Thyroid gland (tissue), 4 donors: ENCODE results near the gene ZNF804B. TPM values are rescaled to one million over a fixed set of nuclear protein-coding genes. Genes with fewer than 3 reads are reported as not detected.

ENCODE experiments used
- DNase-seq, 2 donors: peaks; one replicate each; pipeline ENCODE4 v3.0.0-alpha.2; 2019
- H3K27ac ChIP-seq, 3 donors: fragments of 200-600 bp; sonication (generic); 1 replicate in 2 of 3; 2 replicates in 1 of 3; pipeline ENCODE4 v1.5.1; 2016 to 2019; ENCODE audit warnings: mild to moderate bottlenecking in 1 of 3, moderate library complexity in 1 of 3
- H3K27me3 ChIP-seq: fragments of 200-600 bp; sonication (generic); one replicate; pipeline ENCODE4 v1.5.1; 2019
- H3K36me3 ChIP-seq, 2 donors: fragments of 200-600 bp; sonication (generic); one replicate each; pipeline ENCODE4 v1.5.1; 2016 to 2019
- H3K4me1 ChIP-seq, 2 donors: fragments of 200-600 bp; sonication (generic); one replicate each; pipeline ENCODE4 v1.5.1; 2017 to 2019
- H3K4me3 ChIP-seq, 3 donors: fragments of 200-600 bp; sonication (generic); replicated peaks in 1 of 3; 1 replicate in 2 of 3; 2 replicates in 1 of 3; pipeline ENCODE4 v1.5.1; 2016; ENCODE audit warnings: mild to moderate bottlenecking in 1 of 3
- H3K9me3 ChIP-seq: fragments of 200-600 bp; sonication (generic); one replicate; pipeline ENCODE4 v1.5.1; 2017
- POLR2A ChIP-seq, 2 donors: fragments of 450-650 bp; IDR thresholded peaks; one replicate each; pipeline ENCODE4 v1.6.1; 2017; ENCODE audit warnings: antibody characterized with exemption in 2 of 2, mild to moderate bottlenecking in 2 of 2, moderate library complexity in 1 of 2
- WGBS, 2 donors: methylation state at CpG; one replicate each; pipeline ENCODE4 v1.1.5; 2017; 5-methylcytosine and 5-hydroxymethylcytosine counted together
- intact Hi-C: fragments of 100-400 bp; cut with DNase I; formaldehyde crosslinking; loops from one replicate; pipeline ENCODE4 v1.15.1; 2023
- total RNA-seq, 4 donors: library from RNA; depleted of rRNA; stranded (reverse); fragments of >200 nt; gene quantifications; one replicate each; pipeline ENCODE4 v1.2.3, GENCODE V29; 2016
- TF ChIP-seq, protein P1 (sequence below), 6 experiments: fragments of 200-600 bp in 3 of 6; fragments of 450-650 bp in 3 of 6; sonication (generic) in 3 of 6; IDR thresholded peaks; one replicate each; pipeline ENCODE4 v1.5.1; 2016 to 2019; ENCODE audit warnings: antibody characterized with exemption in 6 of 6, mild to moderate bottlenecking in 2 of 6, inconsistent platforms in 1 of 6, moderate library complexity in 1 of 6

The ZNF804B gene
- total RNA-seq, 4 donors from 2014 or later, result 18.3 to 49.1 (median 29.7) TPM

DNA sequence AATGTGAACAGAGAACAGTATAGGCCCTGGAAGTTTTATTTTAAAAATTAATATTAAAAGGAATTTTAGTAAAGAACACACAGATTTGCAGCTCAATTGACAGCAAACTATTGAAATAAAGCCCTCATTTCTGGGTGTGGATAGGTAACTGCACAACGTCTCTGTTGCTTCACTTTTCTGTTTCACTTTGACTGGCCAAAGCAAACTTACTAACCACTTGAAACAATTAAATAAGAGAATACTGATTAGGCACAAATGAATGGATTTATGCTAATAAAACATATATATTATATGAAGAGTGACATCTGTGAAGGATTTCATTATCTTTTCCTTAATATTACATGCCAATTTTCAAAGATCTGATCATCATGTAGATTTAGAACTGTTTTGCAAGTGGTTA lies 11.9 kb downstream of the ZNF804B start:
- no peak for DNase-seq
- no peak overlapping the region for H3K27ac ChIP-seq
- no peaks in the 10 kb centered on the region for H3K9me3 ChIP-seq
- 64 to 77% methylated on average over 1 of the region's 1 CpG for whole genome bisulfite sequencing, 2 donors
- intact Hi-C loops, result no loop called here
- TF ChIP-seq, protein P1, sequence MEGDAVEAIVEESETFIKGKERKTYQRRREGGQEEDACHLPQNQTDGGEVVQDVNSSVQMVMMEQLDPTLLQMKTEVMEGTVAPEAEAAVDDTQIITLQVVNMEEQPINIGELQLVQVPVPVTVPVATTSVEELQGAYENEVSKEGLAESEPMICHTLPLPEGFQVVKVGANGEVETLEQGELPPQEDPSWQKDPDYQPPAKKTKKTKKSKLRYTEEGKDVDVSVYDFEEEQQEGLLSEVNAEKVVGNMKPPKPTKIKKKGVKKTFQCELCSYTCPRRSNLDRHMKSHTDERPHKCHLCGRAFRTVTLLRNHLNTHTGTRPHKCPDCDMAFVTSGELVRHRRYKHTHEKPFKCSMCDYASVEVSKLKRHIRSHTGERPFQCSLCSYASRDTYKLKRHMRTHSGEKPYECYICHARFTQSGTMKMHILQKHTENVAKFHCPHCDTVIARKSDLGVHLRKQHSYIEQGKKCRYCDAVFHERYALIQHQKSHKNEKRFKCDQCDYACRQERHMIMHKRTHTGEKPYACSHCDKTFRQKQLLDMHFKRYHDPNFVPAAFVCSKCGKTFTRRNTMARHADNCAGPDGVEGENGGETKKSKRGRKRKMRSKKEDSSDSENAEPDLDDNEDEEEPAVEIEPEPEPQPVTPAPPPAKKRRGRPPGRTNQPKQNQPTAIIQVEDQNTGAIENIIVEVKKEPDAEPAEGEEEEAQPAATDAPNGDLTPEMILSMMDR (IDR thresholded peaks at IDR 0.05), result no peak
- TF ChIP-seq POLR2A (IDR thresholded peaks at IDR 0.05), result no peak
- peaks cover 17 to 23% of the 10 kb centered on the region in 2 donors for H3K4me1 ChIP-seq
- H3K4me3 ChIP-seq, result no peak overlapping the region
- no peaks in the 10 kb centered on the region for H3K36me3 ChIP-seq
- H3K27me3 ChIP-seq, result no peaks in the 10 kb centered on the region

DNA sequence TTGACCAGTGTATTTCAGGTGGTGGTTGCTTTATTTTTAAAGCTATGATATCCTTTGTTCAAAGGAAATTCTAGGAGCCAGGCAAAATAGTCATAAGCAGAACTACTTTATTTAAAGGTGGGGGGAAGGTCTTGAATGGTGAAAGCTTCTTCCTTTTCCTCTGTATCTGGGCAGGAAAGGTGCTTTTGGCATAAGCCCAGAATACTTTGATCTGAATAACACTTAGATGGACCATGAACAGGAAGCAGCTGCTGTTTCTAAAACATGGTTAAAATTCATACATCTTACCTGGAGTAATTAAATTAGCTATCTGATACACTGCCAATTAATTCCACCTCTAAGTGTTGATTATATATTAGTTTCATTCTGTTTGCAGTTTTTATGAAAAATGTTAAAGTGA lies 13.3 kb downstream of the ZNF804B start:
- Histone ChIP-seq H3K9me3 (no peaks in the 10 kb centered on the region), H3K4me3 (no peak overlapping the region), H3K4me1 (peaks cover 17 to 23% of the 10 kb centered on the region in 2 donors), H3K36me3 (no peaks in the 10 kb centered on the region), H3K27ac (no peak overlapping the region), H3K27me3 (no peaks in the 10 kb centered on the region)
- TF ChIP-seq, protein P1 (IDR thresholded peaks at IDR 0.05), result no peak
- TF ChIP-seq POLR2A (IDR thresholded peaks at IDR 0.05), result no peak
- DNase-seq, result no peak
- intact Hi-C loops, result no loop called here

DNA sequence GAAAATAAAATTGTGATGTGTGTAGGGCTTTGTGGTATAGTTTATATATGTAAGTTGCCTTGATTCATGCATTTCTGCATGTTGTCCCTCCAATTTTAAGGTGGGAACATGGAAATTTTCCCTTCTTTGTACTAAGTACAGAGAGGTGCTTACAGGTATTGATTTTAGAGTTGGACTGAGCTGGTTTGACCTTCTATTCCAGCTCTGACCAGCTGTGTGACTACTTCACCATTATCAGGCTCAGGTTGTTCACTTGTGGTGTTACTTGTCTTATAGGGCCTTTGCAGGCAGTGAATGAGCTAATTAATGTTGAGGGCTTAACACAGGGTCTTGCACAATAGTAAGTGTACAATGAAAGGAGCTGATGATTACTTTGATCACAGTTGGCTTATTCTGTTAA lies 16.3 kb downstream of the ZNF804B start:
- intact Hi-C loops, result no loop called here
- no peaks in the 10 kb centered on the region for H3K27me3 ChIP-seq
- H3K4me3 ChIP-seq, result no peak overlapping the region
- no peak for DNase-seq
- no peaks in the 10 kb centered on the region for H3K36me3 ChIP-seq
- TF ChIP-seq POLR2A (IDR thresholded peaks at IDR 0.05), result no peak
- TF ChIP-seq, protein P1 (IDR thresholded peaks at IDR 0.05), result no peak
- no peak overlapping the region for H3K27ac ChIP-seq
- peaks cover 12 to 20% of the 10 kb centered on the region in 2 donors for H3K4me1 ChIP-seq
- H3K9me3 ChIP-seq, result no peaks in the 10 kb centered on the region

DNA sequence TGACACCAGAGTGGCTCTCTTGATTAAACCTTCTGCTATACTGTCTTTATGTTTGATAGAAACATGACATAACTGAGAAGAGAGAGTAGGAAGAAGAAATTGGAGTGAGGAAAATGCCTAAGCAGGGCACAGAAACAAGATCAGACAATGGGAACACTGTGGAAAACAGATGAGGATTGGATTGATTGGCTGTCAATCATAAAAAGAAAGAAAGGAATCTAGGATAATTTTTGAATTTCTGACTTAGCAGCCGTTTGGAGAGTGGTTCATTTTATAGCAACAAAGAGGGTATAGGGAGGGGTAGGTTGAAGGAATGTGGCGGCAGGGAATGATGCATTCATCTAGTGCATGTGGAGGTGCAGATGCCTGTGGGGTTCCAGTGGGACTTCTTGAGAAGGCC lies 28.3 kb downstream of the ZNF804B start:
- H3K27ac ChIP-seq, result no peak overlapping the region
- intact Hi-C loops, result no loop called here
- WGBS, 2 donors, result 84 to 87% methylated on average over 2 of the region's 2 CpGs
- H3K36me3 ChIP-seq, result no peaks in the 10 kb centered on the region
- no peak overlapping the region for H3K4me3 ChIP-seq
- H3K27me3 ChIP-seq, result no peaks in the 10 kb centered on the region
- DNase-seq, result no peak
- H3K4me1 ChIP-seq, result no peaks in the 10 kb centered on the region
- TF ChIP-seq, protein P1 (IDR thresholded peaks at IDR 0.05), result no peak
- no peak for TF ChIP-seq POLR2A (IDR thresholded peaks at IDR 0.05)
- H3K9me3 ChIP-seq, result no peaks in the 10 kb centered on the region

GRCh38 chr7:88789480-88790064 lies 30.1 kb downstream of the ZNF804B start:
- no peak overlapping the region for H3K4me3 ChIP-seq
- H3K9me3 ChIP-seq, result no peaks in the 10 kb centered on the region
- DNase-seq, result no peak
- H3K36me3 ChIP-seq, result no peaks in the 10 kb centered on the region
- no peak overlapping the region for H3K27ac ChIP-seq
- H3K27me3 ChIP-seq, result no peaks in the 10 kb centered on the region
- 69 to 79% methylated on average over 2 of the region's 2 CpGs for WGBS, 2 donors
- no peaks in the 10 kb centered on the region for H3K4me1 ChIP-seq
- intact Hi-C loops, result no loop called here
- TF ChIP-seq, protein P1 (IDR thresholded peaks at IDR 0.05), result peak in 3 of 6 experiments; percentile 35 to 49 (median 47)
- no peak for TF ChIP-seq POLR2A (IDR thresholded peaks at IDR 0.05)
